Tibial nerve (tissue), 3 donors: ENCODE data around the gene CTNND2.

Experiments used
- CTCF ChIP-seq, 5 experiments: fragments of 200-600 bp in 3 of 5; fragments of 450-650 bp in 2 of 5; sonication (generic) in 3 of 5; IDR thresholded peaks; one replicate each; pipeline ENCODE4 v1.5.1; 2016 to 2019; ENCODE audit warnings: antibody characterized with exemption in 5 of 5, mild to moderate bottlenecking in 3 of 5, moderate library complexity in 2 of 5
- POLR2A ChIP-seq, 2 donors: fragments of 450-650 bp; IDR thresholded peaks; one replicate each; pipeline ENCODE4 v1.6.1; 2017; ENCODE audit warnings: antibody characterized with exemption in 2 of 2, mild to moderate bottlenecking in 2 of 2, moderate library complexity in 2 of 2

- TF ChIP-seq CTCF (IDR thresholded peaks at IDR 0.05), result no peak
- no peak for TF ChIP-seq POLR2A (IDR thresholded peaks at IDR 0.05)
Observed at GRCh38 chr5:11656916-11657315, 247.3 kb downstream of the CTNND2 start.
